ENCODE results near the gene TMC5.
"Not testable (repeated sequence)": the region's sequence is repeated elsewhere in the genome, so short reads cannot be mapped to it uniquely, and the experiment has no call there.

Gene TMC5

DNA sequence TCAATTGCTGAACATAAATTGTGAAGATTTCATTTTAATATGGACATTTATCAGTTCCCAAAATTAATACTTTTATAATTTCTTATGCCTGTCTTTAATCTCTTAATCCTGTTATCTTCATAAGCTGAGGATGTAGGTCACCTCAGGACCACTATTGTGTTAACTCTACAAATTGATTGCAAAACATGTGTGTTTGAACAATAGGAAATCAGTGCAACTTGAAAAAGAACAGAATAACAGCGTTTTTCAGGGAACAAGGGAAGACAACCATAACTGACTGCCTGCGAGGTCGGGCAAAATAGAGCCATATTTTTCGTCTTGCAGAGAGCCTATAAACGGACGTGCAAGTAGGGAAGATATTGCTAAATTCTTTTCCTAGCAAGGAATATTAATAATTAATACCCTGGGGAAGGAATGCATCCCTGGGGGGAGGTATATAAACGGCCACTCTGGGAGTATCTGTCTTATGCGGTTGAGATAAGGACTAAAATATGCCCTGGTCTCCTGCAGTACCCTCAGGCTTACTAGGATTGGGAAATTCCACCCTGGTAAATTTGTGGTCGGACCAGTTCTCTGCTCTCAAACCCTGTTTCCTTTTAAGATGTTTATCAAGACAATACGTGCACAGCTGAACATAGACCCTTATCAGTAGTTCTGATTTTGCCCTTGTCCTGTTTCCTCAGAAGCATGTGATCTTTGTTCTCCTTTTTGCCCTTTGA lies 125.8 kb downstream of the TMC5 start:
- DNase-seq = not testable (repeated sequence)

- DNase-seq = no peak
Measured at GRCh38 chr16:19548144-19548543, 130.5 kb downstream of the TMC5 start.

Data from activated CD4-positive, CD25-positive, alpha-beta regulatory T cell (primary cell).